Measurements from ENCODE around the gene ZMYM5.
"Not testable (repeated sequence)": the region's sequence is repeated elsewhere in the genome, so short reads cannot be mapped to it uniquely, and the experiment has no call there.

Gene ZMYM5

GRCh38 chr13:19863323-19864023 lies at the start of gene ZMYM5:
ZMYM5 (minus strand) TSS chr13:19863649; CDS start chr13:19852180, 11,469 bp downstream.
- DNase-seq (ENCODE audit: low spot score): peak; percentile 98

GRCh38 chr13:19910336-19911072 lies 47.1 kb upstream of the ZMYM5 start:
- no peak for DNase-seq (ENCODE audit: low spot score)

- no peak for DNase-seq (ENCODE audit: low spot score)
These were observed 45.0 kb upstream of the ZMYM5 start for GRCh38 chr13:19908350-19908986.

GRCh38 chr13:19905487-19906195 lies 42.2 kb upstream of the ZMYM5 start:
- not testable (repeated sequence) for DNase-seq (ENCODE audit: low spot score)

- no peak for DNase-seq (ENCODE audit: low spot score)
These were observed 26.6 kb upstream of the ZMYM5 start for GRCh38 chr13:19890030-19890429.

- no peak for DNase-seq (ENCODE audit: low spot score)
These were observed 25.4 kb upstream of the ZMYM5 start for GRCh38 chr13:19888799-19889198.

GRCh38 chr13:19882231-19882630 lies 18.8 kb upstream of the ZMYM5 start:
- DNase-seq (ENCODE audit: low spot score): no peak

- DNase-seq (ENCODE audit: low spot score): no peak
These were observed 18.2 kb upstream of the ZMYM5 start for GRCh38 chr13:19881641-19882040.

GRCh38 chr13:19864746-19865309 lies 1.4 kb upstream of the ZMYM5 start:
- DNase-seq (ENCODE audit: low spot score): peak; percentile 84

- peak; percentile 55 for DNase-seq (ENCODE audit: low spot score)
These were observed 736 bp upstream of the ZMYM5 start for GRCh38 chr13:19864024-19864745.

GRCh38 chr13:19862481-19863313 lies 752 bp downstream of the ZMYM5 start:
- peak; percentile 46 for DNase-seq (ENCODE audit: low spot score)

GRCh38 chr13:19861762-19862161 lies 1.7 kb downstream of the ZMYM5 start:
- no peak for DNase-seq (ENCODE audit: low spot score)

- peak; percentile 30 for DNase-seq (ENCODE audit: low spot score)
These were observed 2.4 kb downstream of the ZMYM5 start for GRCh38 chr13:19860884-19861655.

- not testable (repeated sequence) for DNase-seq (ENCODE audit: low spot score)
These were observed 5.8 kb downstream of the ZMYM5 start for GRCh38 chr13:19857637-19858036.

- DNase-seq (ENCODE audit: low spot score): no peak
These were observed 10.7 kb downstream of the ZMYM5 start for GRCh38 chr13:19852766-19853165.

GRCh38 chr13:19845758-19846157 lies 17.7 kb downstream of the ZMYM5 start:
- peak; percentile 24 for DNase-seq (ENCODE audit: low spot score)

GRCh38 chr13:19838865-19839275 lies 24.6 kb downstream of the ZMYM5 start:
- DNase-seq (ENCODE audit: low spot score): no peak

GRCh38 chr13:19836472-19836871 lies 27.0 kb downstream of the ZMYM5 start:
- DNase-seq (ENCODE audit: low spot score): no peak

GRCh38 chr13:19834704-19835103 lies 28.7 kb downstream of the ZMYM5 start:
- no peak for DNase-seq (ENCODE audit: low spot score)

GRCh38 chr13:19822673-19823072 lies 40.8 kb downstream of the ZMYM5 start:
- no peak for DNase-seq (ENCODE audit: low spot score)
